Prostate gland (tissue), 2 donors: ENCODE measurements around the gene AP1M1. TPM values are rescaled to one million over a fixed set of nuclear protein-coding genes. Genes with fewer than 3 reads are reported as not detected.

Source experiments
- DNase-seq: peaks from one replicate; pipeline ENCODE4 v3.0.0-alpha.2; 2019; ENCODE audit warnings: low spot score
- H3K27ac ChIP-seq, 2 donors: fragments of 200-600 bp; sonication (generic); 2 replicates each; pipeline ENCODE4 v1.5.1; 2017 to 2019
- H3K27me3 ChIP-seq: fragments of 200-600 bp; sonication (generic); replicated peaks from 2 replicates; pipeline ENCODE4 v1.5.1; 2019; ENCODE audit not compliant: insufficient read depth
- H3K36me3 ChIP-seq, 2 donors: fragments of 200-600 bp; sonication (generic); 1 replicate in 1 of 2; 2 replicates in 1 of 2; pipeline versions ENCODE4 v1.5.1 to v1.8.1; 2017 to 2019
- H3K4me1 ChIP-seq: fragments of 200-600 bp; sonication (generic); replicated peaks from 2 replicates; pipeline ENCODE4 v1.5.1; 2019
- H3K4me3 ChIP-seq, 2 donors: fragments of 200-600 bp; sonication (generic); 2 replicates each; pipeline ENCODE4 v1.5.1; 2017 to 2019
- H3K9me3 ChIP-seq: fragments of 200-600 bp; sonication (generic); 2 replicates; pipeline ENCODE4 v1.5.1; 2017
- POLR2A ChIP-seq: fragments of 450-650 bp; IDR thresholded peaks from one replicate; pipeline ENCODE4 v1.6.1; 2016; ENCODE audit warnings: antibody characterized with exemption, mild to moderate bottlenecking
- POLR2AphosphoS5 ChIP-seq: sonication (generic); formaldehyde crosslinking; IDR thresholded peaks from one replicate; pipeline ENCODE4 v1.6.1; 2017; ENCODE audit warnings: antibody characterized with exemption
- WGBS: methylation state at CpG from one replicate; pipeline ENCODE4 v1.1.5; 2018; 5-methylcytosine and 5-hydroxymethylcytosine counted together
- intact Hi-C: fragments of 100-400 bp; cut with DNase I; formaldehyde crosslinking; loops from one replicate; pipeline ENCODE4 v1.14.2; 2022
- total RNA-seq, 2 donors: library from RNA; depleted of rRNA; stranded (reverse); fragments of >200 nt; gene quantifications; one replicate each; pipeline ENCODE4 v1.1.0, GENCODE V29; 2016
- TF ChIP-seq, protein P1 (sequence below), 4 experiments: fragments of 200-600 bp in 2 of 4; fragments of 450-650 bp in 2 of 4; sonication (generic) in 2 of 4; IDR thresholded peaks; 1 replicate in 3 of 4; 2 replicates in 1 of 4; pipeline ENCODE4 v1.5.1; 2016 to 2019; ENCODE audit warnings: antibody characterized with exemption in 4 of 4, mild to moderate bottlenecking in 2 of 4, moderate library complexity in 2 of 4

Gene AP1M1
- total RNA-seq, 2 donors from 2014 or later: 45.9 to 130 TPM

DNA sequence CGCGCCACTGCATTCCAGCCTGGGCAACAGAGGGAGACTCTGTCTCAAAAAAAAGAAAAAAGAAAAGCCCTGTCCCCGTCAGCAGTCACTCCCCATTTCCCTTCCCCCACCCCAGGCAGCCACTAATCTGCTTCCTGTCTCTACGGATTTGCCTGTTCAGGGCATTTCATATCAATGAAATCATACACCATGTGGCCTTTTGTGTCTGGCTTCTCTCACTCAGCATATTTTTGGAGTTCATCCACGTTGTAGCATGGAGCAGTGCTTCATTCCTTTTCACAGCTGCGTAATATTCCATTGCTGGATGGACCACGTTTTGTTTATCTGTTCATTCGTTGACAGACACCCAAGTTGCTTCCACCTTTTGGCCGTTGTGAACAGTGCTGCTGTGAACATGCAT is 90.8 kb downstream of the AP1M1 start:
- WGBS: 88% methylated on average over 9 of the region's 9 CpGs
- intact Hi-C loops: loop anchor here (5.0 kb wide), 1 partner anchor 39 kb away; no protein-coding TSS in a partner anchor
- DNase-seq: no peak
- H3K4me1 ChIP-seq: no peaks in the 10 kb centered on the region
- no peaks in the 10 kb centered on the region for H3K36me3 ChIP-seq
- no peak for TF ChIP-seq POLR2A
- no peak for TF ChIP-seq POLR2AphosphoS5
- TF ChIP-seq, protein P1, sequence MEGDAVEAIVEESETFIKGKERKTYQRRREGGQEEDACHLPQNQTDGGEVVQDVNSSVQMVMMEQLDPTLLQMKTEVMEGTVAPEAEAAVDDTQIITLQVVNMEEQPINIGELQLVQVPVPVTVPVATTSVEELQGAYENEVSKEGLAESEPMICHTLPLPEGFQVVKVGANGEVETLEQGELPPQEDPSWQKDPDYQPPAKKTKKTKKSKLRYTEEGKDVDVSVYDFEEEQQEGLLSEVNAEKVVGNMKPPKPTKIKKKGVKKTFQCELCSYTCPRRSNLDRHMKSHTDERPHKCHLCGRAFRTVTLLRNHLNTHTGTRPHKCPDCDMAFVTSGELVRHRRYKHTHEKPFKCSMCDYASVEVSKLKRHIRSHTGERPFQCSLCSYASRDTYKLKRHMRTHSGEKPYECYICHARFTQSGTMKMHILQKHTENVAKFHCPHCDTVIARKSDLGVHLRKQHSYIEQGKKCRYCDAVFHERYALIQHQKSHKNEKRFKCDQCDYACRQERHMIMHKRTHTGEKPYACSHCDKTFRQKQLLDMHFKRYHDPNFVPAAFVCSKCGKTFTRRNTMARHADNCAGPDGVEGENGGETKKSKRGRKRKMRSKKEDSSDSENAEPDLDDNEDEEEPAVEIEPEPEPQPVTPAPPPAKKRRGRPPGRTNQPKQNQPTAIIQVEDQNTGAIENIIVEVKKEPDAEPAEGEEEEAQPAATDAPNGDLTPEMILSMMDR (IDR thresholded peaks at IDR 0.05): no peak
- no peaks in the 10 kb centered on the region for H3K9me3 ChIP-seq
- H3K27me3 ChIP-seq: no peaks in the 10 kb centered on the region
- H3K27ac ChIP-seq: no peak overlapping the region
- H3K4me3 ChIP-seq: no peak overlapping the region

GRCh38 chr19:16289594-16289993 is 91.9 kb downstream of the AP1M1 start:
- H3K4me1 ChIP-seq: no peaks in the 10 kb centered on the region
- H3K9me3 ChIP-seq: no peaks in the 10 kb centered on the region
- H3K36me3 ChIP-seq: no peaks in the 10 kb centered on the region
- no peak overlapping the region for H3K27ac ChIP-seq
- H3K4me3 ChIP-seq: no peak overlapping the region
- no peaks in the 10 kb centered on the region for H3K27me3 ChIP-seq
- 70% methylated on average over 7 of the region's 7 CpGs for WGBS
- intact Hi-C loops: loop anchor here (5.0 kb wide), 1 partner anchor 38 kb away; no protein-coding TSS in a partner anchor
- DNase-seq: no peak
- TF ChIP-seq, protein P1 (IDR thresholded peaks at IDR 0.05): no peak
- TF ChIP-seq POLR2AphosphoS5: no peak
- no peak for TF ChIP-seq POLR2A

DNA sequence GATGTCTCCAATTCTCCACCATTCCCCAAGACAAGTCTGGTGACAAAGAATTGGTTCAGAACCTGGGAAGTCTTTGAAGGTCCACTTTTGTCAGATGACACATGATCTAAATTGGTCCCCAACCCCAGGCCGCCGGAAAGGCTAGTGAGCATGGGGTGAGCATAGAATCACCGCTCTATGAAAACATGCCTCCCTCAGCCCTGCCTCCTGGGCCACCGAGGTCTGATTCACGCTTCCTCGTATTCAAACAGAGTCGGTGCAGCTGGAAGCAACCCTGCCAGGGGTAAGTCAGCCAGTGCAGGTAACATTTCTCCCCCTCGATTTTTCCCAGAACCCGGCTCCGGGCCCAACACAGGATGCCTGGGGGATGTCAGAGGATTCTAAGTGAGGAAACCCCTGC is 93.0 kb downstream of the AP1M1 start:
- no peak overlapping the region for H3K27ac ChIP-seq
- no peak for DNase-seq
- H3K4me1 ChIP-seq: no peaks in the 10 kb centered on the region
- no peaks in the 10 kb centered on the region for H3K27me3 ChIP-seq
- H3K36me3 ChIP-seq: no peaks in the 10 kb centered on the region
- H3K9me3 ChIP-seq: no peaks in the 10 kb centered on the region
- no peak overlapping the region for H3K4me3 ChIP-seq
- TF ChIP-seq, protein P1 (IDR thresholded peaks at IDR 0.05): no peak
- no peak for TF ChIP-seq POLR2AphosphoS5
- TF ChIP-seq POLR2A: no peak
- 85% methylated on average over 10 of the region's 10 CpGs for WGBS
- intact Hi-C loops: no loop called here

DNA sequence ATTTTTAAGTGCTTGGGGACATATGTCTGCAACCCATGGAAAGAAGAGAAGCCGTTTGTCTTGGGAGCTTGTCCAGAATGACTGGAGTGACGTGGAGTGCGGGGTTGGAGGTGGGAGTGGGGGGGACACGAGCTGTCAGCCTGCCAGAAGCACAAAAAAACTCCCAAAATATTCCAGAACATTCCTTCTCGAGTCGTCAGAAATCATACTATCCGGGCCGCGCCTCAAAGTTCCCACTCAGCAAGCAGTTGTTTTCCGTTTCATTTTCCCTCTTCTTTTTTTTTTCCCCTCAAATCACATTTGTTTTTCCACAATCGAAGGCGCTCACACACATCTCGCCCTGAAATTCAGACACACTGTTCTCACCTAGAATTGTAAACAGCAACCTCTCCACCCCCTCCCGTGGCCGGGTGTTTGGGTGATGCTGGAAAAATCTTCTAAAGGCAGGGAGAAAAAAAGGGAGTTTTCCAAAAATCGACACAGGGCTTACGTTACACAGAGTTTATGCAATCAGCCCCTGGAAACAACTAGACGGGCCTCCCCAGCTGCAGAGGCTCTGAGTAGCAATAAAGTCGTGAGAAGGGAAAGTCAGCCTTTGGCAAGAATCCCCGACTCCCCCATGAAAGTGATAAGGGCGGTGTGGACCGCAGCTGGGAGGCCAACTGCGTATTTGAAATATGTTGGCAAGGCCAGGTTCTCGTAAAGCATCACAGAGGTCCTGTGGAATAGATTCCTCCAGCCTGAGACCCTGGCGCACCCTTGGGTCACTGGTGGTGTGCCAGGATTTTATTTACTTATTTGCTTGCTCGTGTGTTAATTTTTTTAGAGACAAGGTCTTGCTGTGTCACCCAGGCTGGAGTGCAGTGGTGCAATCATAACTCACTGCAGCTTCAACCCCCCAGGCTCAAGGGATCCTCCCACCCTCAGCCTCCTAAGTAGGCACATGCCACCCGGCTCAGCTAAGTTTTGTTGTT is 95.7 kb downstream of the AP1M1 start:
- DNase-seq: peak; percentile 11
- peak overlapping the region; percentile 64 to 72 for H3K27ac ChIP-seq
- 10% methylated on average over 27 of the region's 27 CpGs for WGBS
- intact Hi-C loops: no loop called here
- TF ChIP-seq, protein P1 (IDR thresholded peaks at IDR 0.05): no peak
- TF ChIP-seq POLR2AphosphoS5 (no peak), POLR2A (no peak)
- no peak overlapping the region for H3K4me3 ChIP-seq
- no peaks in the 10 kb centered on the region for H3K9me3 ChIP-seq
- H3K4me1 ChIP-seq: no peaks in the 10 kb centered on the region
- no peaks in the 10 kb centered on the region for H3K36me3 ChIP-seq
- H3K27me3 ChIP-seq: no peaks in the 10 kb centered on the region
